Endometrial microvascular endothelial cells (primary cell): ENCODE measurements around the gene PBXIP1. TPM values are rescaled to one million over a fixed set of nuclear protein-coding genes. Genes with fewer than 3 reads are reported as not detected.

Experiments
- in situ Hi-C: cut with HindIII; loops from 2 replicates; pipeline ENCODE4 v1.10.0; 2017; ENCODE audit warnings: low sequenced_read_pairs, low pct_unique_long_range_greater_than_20kb; ENCODE audit errors: inconsistent ontology term
- total RNA-seq: library from RNA; depleted of rRNA; stranded (reverse); fragments of >200 nt; gene quantifications from one replicate; pipeline ENCODE4 v1.2.3, GENCODE V29; 2015; ENCODE audit errors: inconsistent ontology term

The PBXIP1 gene
- total RNA-seq, 1 donor from 2014 or later: 34.9 TPM

DNA sequence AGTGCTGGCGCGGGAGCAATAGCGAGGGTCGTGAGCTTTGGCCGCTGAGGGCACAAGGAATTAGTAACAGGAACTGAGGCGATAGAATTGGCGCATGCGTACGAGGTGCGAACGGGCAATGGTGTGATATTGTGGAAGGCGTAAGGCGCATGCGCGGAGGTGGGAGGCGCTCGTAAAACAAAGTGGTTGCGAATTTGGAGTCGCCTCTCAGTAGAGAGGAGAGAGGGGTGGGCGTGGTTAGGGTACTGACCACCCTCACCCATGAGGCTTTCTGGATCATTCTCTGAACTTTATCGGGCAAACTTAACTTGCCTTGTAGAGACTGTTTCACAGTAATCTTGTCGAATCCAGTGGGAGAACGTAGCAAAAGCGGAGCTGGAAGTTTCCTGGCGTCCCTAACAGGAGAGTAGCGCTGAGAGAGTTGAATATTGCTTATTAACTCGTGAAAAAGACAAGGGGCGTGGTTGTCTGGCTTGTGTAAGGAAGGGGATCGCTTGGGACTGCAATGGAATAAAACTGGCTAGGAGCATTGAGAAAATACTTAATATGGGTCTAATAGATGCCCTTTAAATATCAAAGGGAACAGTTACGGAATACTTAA, 19.0 kb upstream of the PBXIP1 start:
- in situ Hi-C loops: no loop called here

DNA sequence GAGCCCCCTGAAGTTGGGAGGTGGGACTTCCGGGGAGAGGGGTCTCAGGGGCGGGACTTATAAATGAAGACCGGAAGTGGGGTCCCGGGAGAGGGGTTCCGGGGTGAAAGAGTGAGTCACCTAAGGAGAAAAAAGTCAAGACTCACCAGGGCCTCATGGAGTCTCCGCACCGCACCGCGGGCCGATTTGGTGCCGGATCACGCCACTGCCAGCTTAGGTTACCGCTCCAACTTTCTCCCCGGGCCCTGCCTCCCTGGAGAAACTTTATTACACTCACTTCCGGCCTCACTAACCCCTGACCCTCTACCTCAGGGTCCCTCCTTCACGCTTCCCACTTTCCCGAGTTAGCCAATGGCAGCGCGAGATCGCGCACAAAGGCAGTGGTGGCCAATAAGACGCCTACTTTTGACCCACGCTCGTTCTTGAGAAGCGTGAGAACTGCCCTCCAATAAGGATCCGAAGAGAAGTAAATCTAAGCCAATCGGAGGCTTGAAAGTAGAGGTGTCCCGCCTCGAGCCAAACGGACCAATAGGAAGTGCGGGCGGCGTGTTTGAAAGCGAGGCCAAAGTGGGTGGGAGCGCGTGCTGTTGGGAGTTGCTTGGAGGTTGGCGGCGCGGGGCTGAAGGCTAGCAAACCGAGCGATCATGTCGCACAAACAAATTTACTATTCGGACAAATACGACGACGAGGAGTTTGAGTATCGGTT, 18.4 kb upstream of the PBXIP1 start, which contains the start of gene CKS1B:
Gene CKS1B (plus strand): TSS at position 580 of the 706 bp plus-strand sequence. CDS start 65 bp downstream, at position 645.
- in situ Hi-C loops: no loop called here

- in situ Hi-C loops: no loop called here
Measured at GRCh38 chr1:154973344-154974101, 17.6 kb upstream of the PBXIP1 start.

DNA sequence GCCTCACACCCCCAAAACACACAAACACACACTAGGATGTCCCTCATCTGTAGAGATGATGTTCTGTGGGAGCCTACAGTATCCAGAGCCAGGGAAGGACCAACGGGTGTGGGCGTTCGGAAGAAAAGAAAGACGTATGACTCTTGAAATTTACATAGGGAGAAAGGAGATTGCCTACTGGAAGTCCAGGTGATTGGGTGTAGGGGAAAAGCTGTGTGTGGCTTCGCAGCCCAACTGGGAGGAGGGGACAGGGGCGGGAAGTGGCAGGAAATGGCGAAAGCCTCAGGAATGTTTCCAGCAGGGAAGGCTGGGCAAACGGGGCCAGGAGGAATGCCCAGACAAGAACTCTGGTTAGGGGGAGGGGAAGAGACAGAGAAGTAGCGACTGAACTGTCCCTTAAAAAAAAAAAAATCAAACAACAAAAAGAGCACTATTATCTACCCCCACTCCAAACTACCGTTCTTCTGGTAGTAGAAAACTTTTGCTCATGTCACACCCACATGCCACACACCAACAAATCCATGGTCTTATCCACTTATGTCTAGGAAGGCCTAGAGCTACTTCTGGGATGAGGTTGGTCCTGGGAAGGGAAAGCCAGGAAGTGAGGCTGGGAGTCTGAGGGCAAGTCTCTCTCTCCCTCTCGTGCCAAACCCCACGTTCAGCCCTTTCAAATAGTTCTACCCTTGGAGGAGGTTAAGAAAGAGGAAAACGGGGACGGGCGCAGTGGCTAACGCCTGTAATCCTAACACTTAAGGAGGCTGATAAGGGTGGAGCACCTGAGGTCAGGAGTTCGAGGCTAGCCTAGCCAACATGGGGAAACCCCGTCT, 16.8 kb upstream of the PBXIP1 start:
- in situ Hi-C loops: no loop called here

- in situ Hi-C loops: no loop called here
Measured at GRCh38 chr1:154972213-154972516, 16.3 kb upstream of the PBXIP1 start.

DNA sequence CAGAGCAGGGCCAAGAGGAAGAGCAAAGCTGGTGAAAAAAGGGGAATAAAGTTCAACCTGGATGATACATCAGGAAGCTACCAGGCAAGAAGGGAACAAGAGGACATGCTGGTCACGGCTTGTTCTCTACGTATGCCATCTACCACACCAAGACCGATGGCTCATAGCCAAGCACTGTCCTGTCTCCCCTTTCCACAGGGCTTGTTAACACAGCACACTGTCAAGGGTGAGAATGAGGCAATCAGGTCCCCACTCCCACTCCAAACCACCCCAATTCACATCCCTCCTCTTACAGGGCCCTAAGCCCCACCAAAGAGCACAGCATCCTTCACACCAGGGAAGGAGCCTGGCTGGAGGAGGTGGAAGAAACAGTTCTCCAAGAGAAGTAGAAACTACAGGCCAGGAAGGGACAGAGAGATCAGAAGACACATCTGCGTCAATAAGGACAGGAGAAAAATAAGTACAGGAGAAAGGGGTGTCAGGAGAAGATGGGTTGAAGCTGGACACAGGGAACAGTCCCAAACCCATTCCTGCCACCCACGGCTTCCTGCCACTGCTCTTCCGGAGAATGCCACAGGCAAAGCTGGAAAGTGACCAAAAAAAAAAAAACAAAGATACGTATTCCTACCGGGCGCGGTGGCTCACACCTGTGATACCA, 15.6 kb upstream of the PBXIP1 start:
- in situ Hi-C loops: no loop called here

DNA sequence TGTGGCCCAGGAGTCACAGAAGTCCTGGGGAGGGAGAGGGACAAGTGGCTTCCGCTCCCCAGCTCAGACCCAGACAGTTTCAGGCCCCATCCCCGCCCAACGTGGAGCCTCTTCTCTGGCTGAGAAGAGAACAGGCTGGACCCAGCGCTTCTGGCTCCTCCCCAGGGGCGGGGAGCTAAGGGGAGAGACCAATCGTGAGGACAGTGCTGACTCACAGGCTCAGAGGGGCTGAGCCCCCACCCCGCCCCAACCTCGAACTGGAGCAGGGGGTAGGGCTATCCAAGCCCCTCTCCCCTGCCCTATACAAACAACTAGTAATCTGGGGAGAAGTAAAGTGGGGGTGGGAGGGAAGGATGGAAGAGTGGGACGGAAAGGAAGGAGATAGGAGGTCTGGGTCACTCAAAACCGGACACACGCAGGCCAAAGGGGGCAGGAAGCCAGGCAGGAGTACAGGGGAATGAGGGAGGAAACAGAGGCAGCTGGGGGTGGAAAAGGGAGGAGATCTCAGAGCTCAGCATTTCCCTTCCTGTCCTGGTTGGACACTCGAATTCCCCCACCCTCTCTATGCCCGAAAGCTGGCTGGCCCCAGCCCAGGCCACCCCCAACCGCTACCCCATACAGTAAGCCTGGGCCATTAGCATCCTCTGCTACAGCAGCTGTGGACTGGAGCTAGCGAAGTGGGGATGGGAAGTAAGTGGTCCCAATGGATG, 14.9 kb upstream of the PBXIP1 start, which contains the start of gene SHC1:
Gene SHC1 (minus strand): TSS at position 117 of the 710 bp plus-strand sequence. CDS start 221 bp downstream, outside the sequence.
- in situ Hi-C loops: no loop called here

GRCh38 chr1:154969860-154970452, 14.1 kb upstream of the PBXIP1 start:
- in situ Hi-C loops: no loop called here

GRCh38 chr1:154969246-154969645, 13.3 kb upstream of the PBXIP1 start:
- in situ Hi-C loops: no loop called here

GRCh38 chr1:154968731-154969130, 12.8 kb upstream of the PBXIP1 start:
- in situ Hi-C loops: no loop called here

DNA sequence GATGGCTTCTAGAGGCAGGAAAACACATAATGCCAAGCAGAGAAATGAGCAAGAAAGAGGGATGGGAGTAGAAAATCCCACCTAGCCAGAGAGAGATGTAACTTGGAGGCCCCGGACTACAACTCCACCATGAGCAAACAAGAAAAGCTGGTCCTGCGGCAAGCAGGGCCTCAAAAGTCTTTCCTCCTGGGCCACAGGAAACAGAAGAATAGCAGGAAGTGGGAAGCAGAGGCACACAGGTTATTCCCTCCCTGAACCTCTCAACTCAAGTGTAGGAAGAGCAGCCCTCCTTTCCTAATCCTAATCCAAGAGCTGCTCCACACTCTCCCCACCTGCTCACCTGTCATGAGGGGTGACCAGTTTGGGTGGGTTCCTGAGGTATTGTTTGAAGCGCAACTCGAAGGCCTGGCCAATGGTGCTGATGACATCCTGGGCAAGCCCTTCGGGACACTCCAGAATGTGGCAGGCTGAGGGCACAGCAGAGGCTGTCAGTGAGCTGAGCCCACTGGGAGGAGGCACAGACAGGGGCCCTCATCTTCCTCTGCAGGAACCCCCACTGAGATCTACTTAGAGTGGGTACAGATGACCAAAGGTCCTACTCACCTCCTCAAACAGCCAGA, 11.5 kb upstream of the PBXIP1 start:
- in situ Hi-C loops: no loop called here

- in situ Hi-C loops: no loop called here
Measured at GRCh38 chr1:154966111-154966510, 10.2 kb upstream of the PBXIP1 start.

GRCh38 chr1:154964359-154964758, 8.5 kb upstream of the PBXIP1 start:
- in situ Hi-C loops: no loop called here

DNA sequence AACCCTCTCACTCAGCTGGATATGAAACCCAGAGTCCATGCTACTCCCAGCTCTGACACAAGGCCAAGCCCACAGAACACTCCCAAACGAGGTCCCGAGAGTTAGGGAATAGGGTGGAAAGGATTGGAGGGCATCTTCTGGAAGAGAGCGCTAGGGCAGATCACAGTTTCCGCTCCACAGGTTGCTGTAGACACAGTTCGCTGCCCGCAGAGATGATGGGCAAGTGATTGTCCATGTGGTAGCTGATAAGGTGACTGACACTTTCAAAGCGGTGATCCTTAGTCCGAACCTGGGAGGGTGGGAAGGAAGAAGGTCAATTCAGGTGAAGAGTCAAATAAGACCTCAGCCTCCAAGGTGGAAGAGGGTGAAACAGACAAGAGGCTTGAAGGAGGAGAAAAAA, 7.7 kb upstream of the PBXIP1 start:
- in situ Hi-C loops: no loop called here

GRCh38 chr1:154962795-154963330, 7.0 kb upstream of the PBXIP1 start:
- in situ Hi-C loops: no loop called here

GRCh38 chr1:154962156-154962749, 6.4 kb upstream of the PBXIP1 start:
- in situ Hi-C loops: no loop called here
